NT2/D1 (cell line): ENCODE measurements around the gene CIROP.

ENCODE experiments used
- SUZ12 ChIP-seq: IDR thresholded peaks from 2 replicates; pipeline ENCODE4 v1.6.1; 2011; ENCODE audit not compliant: insufficient read length, insufficient read depth; ENCODE audit errors: extremely low read depth
- ZNF274 ChIP-seq: IDR thresholded peaks from 2 replicates; pipeline ENCODE4 v1.6.1; 2011; ENCODE audit warnings: mild to moderate bottlenecking, low read depth, low read length

- no peak for TF ChIP-seq ZNF274
- no peak for TF ChIP-seq SUZ12
These were observed 49.3 kb upstream of the CIROP start for GRCh38 chr14:23153851-23154796.
